ENCODE data around the gene ABCA8.

GRCh38 chr17:68884888-68885287, 70.3 kb downstream of the ABCA8 start:
- no peak for TF ChIP-seq ZNF384 (IDR thresholded peaks at IDR 0.05; ENCODE audit: borderline replicate concordance, low read depth, low read length)
- no peak for TF ChIP-seq CTCF (IDR thresholded peaks at IDR 0.05 in 2 of 3, conservative IDR thresholded peaks at IDR 0.05 in 1 of 3; ENCODE audit: control insufficient read depth in 2 of 3, extremely low read depth in 1 of 3, insufficient read depth in 1 of 3, low read depth in 3 of 3, low read length in 3 of 3)
- no peak for TF ChIP-seq RB1 (IDR thresholded peaks at IDR 0.05; ENCODE audit: borderline replicate concordance)
- no peak for TF ChIP-seq NFYB (IDR thresholded peaks at IDR 0.05; ENCODE audit: insufficient read depth, low read depth, low read length)
- no peak for TF ChIP-seq ETV6 (conservative IDR thresholded peaks at IDR 0.05 in 1 of 2, IDR thresholded peaks at IDR 0.05 in 1 of 2; ENCODE audit: borderline replicate concordance in 1 of 2, low read depth in 1 of 2)
- TF ChIP-seq RAD21 (IDR thresholded peaks at IDR 0.05; ENCODE audit: insufficient read depth, low read depth, low read length): no peak
- no peak for TF ChIP-seq TAF1 (IDR thresholded peaks at IDR 0.05; ENCODE audit: borderline replicate concordance, low read depth, low read length)

Measured in GM12878 (cell line).